Gastrocnemius medialis (tissue), 4 donors: Measurements from ENCODE around the gene DDOST. TPM values are rescaled to one million over a fixed set of nuclear protein-coding genes. Genes with fewer than 3 reads are reported as not detected.

Source experiments
- ATAC-seq, 2 donors: fragments of 150-250 bp; one replicate each; pipeline ENCODE4 v1.9.1; 2016
- DNase-seq, 2 donors: peaks; one replicate each; pipeline ENCODE4 v3.0.0-alpha.2; 2019
- H3K27ac ChIP-seq, 4 donors: fragments of 200-600 bp; sonication (generic); 1 replicate in 1 of 4; 2 replicates in 3 of 4; pipeline ENCODE4 v1.5.1; 2016 to 2018; ENCODE audit warnings: mild to moderate bottlenecking in 2 of 4, moderate library complexity in 1 of 4
- H3K27me3 ChIP-seq, 3 donors: fragments of 200-600 bp; sonication (generic) in 2 of 3; 1 replicate in 1 of 3; 2 replicates in 2 of 3; pipeline versions ENCODE4 v1.5.1 to v1.6.0; 2016 to 2019; ENCODE audit warnings: mild to moderate bottlenecking in 1 of 3, moderate library complexity in 1 of 3
- H3K36me3 ChIP-seq, 2 donors: fragments of 200-600 bp; sonication (generic) in 1 of 2; one replicate each; pipeline ENCODE4 v1.5.1; 2017 to 2018
- H3K4me1 ChIP-seq, 2 donors: fragments of 200-600 bp; sonication (generic) in 1 of 2; one replicate each; pipeline ENCODE4 v1.5.1; 2016 to 2017; ENCODE audit warnings: mild to moderate bottlenecking in 2 of 2
- H3K4me3 ChIP-seq, 4 donors: fragments of 200-600 bp; sonication (generic) in 3 of 4; 1 replicate in 1 of 4; 2 replicates in 3 of 4; pipeline ENCODE4 v1.5.1; 2016 to 2019; ENCODE audit warnings: mild to moderate bottlenecking in 2 of 4
- H3K9me3 ChIP-seq, 3 donors: fragments of 200-600 bp; sonication (generic) in 2 of 3; 1 replicate in 1 of 3; 2 replicates in 2 of 3; pipeline ENCODE4 v1.5.1; 2016 to 2019
- CTCF ChIP-seq, 5 experiments: fragments of 450-650 bp in 3 of 5; fragments of 200-600 bp in 2 of 5; sonication (generic) in 2 of 5; IDR thresholded peaks in 4 of 5; conservative IDR thresholded peaks in 1 of 5; 1 replicate in 4 of 5; 2 replicates in 1 of 5; pipeline ENCODE4 v1.5.1; 2016 to 2019; ENCODE audit warnings: antibody characterized with exemption in 5 of 5, mild to moderate bottlenecking in 3 of 5, moderate library complexity in 3 of 5
- POLR2A ChIP-seq, 2 donors: fragments of 450-650 bp; IDR thresholded peaks; one replicate each; pipeline ENCODE4 v1.6.1; 2017; ENCODE audit warnings: antibody characterized with exemption in 2 of 2, mild to moderate bottlenecking in 2 of 2, moderate library complexity in 2 of 2
- in situ Hi-C, 4 donors: fragments of 200-750 bp; cut with MboI; loops; one replicate each; pipeline versions ENCODE4 v1.15.0 to v1.8.0; 2017; ENCODE audit warnings: low sequenced_read_pairs in 4 of 4
- intact Hi-C: fragments of 100-400 bp; cut with DNase I; formaldehyde crosslinking; loops from one replicate; pipeline ENCODE4 v1.15.1; 2023; ENCODE audit warnings: low total_unique reads
- total RNA-seq, 4 donors: library from RNA; depleted of rRNA; stranded (reverse); fragments of >200 nt; gene quantifications; one replicate each; pipeline versions ENCODE4 v1.1.0 to v1.2.3, GENCODE V29; 2016

Gene DDOST
- total RNA-seq, 4 donors from 2014 or later: 63.0 to 110 (median 99.8) TPM

- ATAC-seq: no peak
- no peaks in the 10 kb centered on the region for H3K9me3 ChIP-seq
- TF ChIP-seq POLR2A (IDR thresholded peaks at IDR 0.05): no peak
- TF ChIP-seq CTCF (IDR thresholded peaks at IDR 0.05 in 4 of 5, conservative IDR thresholded peaks at IDR 0.05 in 1 of 5): no peak
- no peaks in the 10 kb centered on the region for H3K36me3 ChIP-seq
- DNase-seq: no peak
- peaks cover 6 to 9% of the 10 kb centered on the region in 2 donors for H3K4me1 ChIP-seq
- H3K27me3 ChIP-seq: no peaks in the 10 kb centered on the region
- in situ Hi-C loops: loop anchor here in 1 of 4 donors (25.0 kb wide), 1 partner anchor 659 kb away; no protein-coding TSS in a partner anchor
- no peak overlapping the region for H3K4me3 ChIP-seq
- intact Hi-C loops: no loop called here
- H3K27ac ChIP-seq: no peak overlapping the region
Measured at GRCh38 chr1:20703124-20703756, 42.1 kb upstream of the DDOST start.

- intact Hi-C loops: no loop called here
- H3K9me3 ChIP-seq: no peaks in the 10 kb centered on the region
- ATAC-seq (no peak), DNase-seq (no peak)
- no peaks in the 10 kb centered on the region for H3K36me3 ChIP-seq
- H3K27me3 ChIP-seq: no peaks in the 10 kb centered on the region
- no peak overlapping the region for H3K4me3 ChIP-seq
- peaks cover 6 to 9% of the 10 kb centered on the region in 2 donors for H3K4me1 ChIP-seq
- TF ChIP-seq CTCF (IDR thresholded peaks at IDR 0.05 in 4 of 5, conservative IDR thresholded peaks at IDR 0.05 in 1 of 5): no peak
- no peak for TF ChIP-seq POLR2A (IDR thresholded peaks at IDR 0.05)
- in situ Hi-C loops: loop anchor here in 1 of 4 donors (25.0 kb wide), 1 partner anchor 660 kb away; no protein-coding TSS in a partner anchor
- H3K27ac ChIP-seq: no peak overlapping the region
Measured at GRCh38 chr1:20702416-20702815, 41.2 kb upstream of the DDOST start.

GRCh38 chr1:20701847-20702246 lies 40.7 kb upstream of the DDOST start:
- in situ Hi-C loops: loop anchor here in 1 of 4 donors (25.0 kb wide), 1 partner anchor 660 kb away; no protein-coding TSS in a partner anchor
- TF ChIP-seq CTCF (IDR thresholded peaks at IDR 0.05 in 4 of 5, conservative IDR thresholded peaks at IDR 0.05 in 1 of 5) (no peak), POLR2A (IDR thresholded peaks at IDR 0.05) (no peak)
- no peaks in the 10 kb centered on the region for H3K36me3 ChIP-seq
- no peak for ATAC-seq
- H3K4me1 ChIP-seq: peaks cover 6 to 12% of the 10 kb centered on the region in 2 donors
- H3K27ac ChIP-seq: no peak overlapping the region
- no peaks in the 10 kb centered on the region for H3K27me3 ChIP-seq
- no peaks in the 10 kb centered on the region for H3K9me3 ChIP-seq
- H3K4me3 ChIP-seq: no peak overlapping the region
- intact Hi-C loops: no loop called here
- DNase-seq: no peak

DNA sequence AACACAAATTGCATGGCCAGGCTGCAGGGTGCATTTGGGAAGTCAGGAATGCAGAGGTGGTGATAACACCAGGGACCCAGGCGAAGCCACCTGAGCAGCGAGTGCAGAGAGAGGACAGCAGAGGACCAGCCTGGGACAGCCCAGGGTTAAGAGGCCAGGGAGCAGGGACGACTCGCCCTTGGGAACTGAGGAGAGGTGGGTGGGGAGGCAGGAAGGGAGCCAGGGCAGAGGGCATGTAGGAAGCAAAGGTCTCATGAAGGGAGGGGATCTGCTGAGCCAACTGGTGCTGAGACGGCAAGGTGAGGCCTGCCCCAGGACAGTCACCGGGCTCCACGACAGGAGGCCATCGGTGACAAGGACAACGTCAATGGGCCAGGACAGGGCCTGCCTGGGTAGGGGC lies 40.3 kb upstream of the DDOST start:
- Histone ChIP-seq H3K9me3 (no peaks in the 10 kb centered on the region), H3K4me3 (no peak overlapping the region), H3K4me1 (peaks cover 6 to 12% of the 10 kb centered on the region in 2 donors), H3K27me3 (no peaks in the 10 kb centered on the region), H3K27ac (no peak overlapping the region), H3K36me3 (no peaks in the 10 kb centered on the region)
- intact Hi-C loops: no loop called here
- DNase-seq: no peak
- in situ Hi-C loops: loop anchor here in 1 of 4 donors (25.0 kb wide), 1 partner anchor 661 kb away; no protein-coding TSS in a partner anchor
- ATAC-seq: no peak
- TF ChIP-seq CTCF (IDR thresholded peaks at IDR 0.05 in 4 of 5, conservative IDR thresholded peaks at IDR 0.05 in 1 of 5): no peak
- TF ChIP-seq POLR2A (IDR thresholded peaks at IDR 0.05): no peak
